Measurements from ENCODE around the gene APCDD1.
"Not testable (repeated sequence)": the region's sequence is repeated elsewhere in the genome, so short reads cannot be mapped to it uniquely, and the experiment has no call there.

The APCDD1 gene

DNA sequence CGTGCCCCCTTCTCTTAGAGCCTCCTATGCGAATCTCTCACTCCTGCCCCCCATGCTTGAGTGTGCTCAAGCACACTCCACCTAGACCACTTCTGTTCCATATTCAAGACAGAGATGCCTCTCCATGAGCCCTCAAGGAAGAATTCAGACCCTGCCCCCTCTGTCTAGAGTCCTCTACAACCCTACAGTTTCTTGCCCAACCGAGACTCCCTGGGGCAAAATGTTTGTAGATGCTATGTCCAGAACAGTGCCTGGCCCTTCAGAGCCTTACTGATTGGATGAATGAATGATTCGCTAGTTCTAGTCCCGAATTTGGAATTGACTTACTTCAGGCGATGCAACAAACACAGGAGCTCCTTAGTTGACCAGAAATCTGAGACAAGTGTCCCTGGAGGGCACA, 8.7 kb downstream of the APCDD1 start:
- no peak for DNase-seq (ENCODE audit: low spot score)

DNA sequence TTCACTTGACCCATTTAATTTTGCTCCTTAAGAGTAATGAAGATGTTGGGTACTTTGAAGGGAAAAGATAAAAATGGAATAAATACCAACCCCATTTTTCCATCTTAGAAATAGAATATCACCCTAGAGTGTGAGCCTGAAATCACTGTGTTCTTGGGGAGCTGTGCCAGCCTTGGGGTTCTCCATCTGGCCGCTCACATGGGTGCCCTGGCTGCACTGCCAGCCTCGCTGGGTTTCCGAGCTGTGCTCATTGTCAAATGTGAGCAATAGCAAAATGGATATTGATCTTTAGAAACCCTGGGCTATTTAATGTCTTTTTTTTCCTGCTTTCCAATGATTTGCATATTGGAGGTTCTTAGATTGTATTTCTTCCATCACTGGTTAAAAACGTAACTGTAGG, 9.3 kb downstream of the APCDD1 start:
- no peak for DNase-seq (ENCODE audit: low spot score)

DNA sequence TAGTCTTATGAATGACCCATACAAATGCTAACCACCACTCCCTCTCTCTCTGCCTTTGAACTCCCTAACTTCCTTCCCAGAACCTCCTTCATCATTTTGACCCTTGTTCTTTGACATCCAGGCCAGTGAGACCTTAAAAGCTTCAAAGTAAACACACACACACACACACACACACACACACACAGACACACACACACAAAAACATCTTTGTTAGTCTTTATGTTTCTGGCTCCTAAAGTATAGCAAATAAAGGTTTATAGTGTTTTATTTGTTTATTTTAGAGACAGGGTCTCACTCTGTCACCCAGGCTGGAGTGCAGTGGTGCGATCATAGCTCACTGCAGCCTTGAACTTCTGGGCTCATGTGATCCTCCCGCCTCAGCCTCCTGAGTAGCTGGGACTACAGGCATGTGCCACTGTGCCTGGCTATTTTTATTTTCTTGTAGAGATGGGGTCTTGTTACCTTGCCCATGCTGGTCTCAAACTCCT, 9.8 kb downstream of the APCDD1 start:
- not testable (repeated sequence) for DNase-seq (ENCODE audit: low spot score)

DNA sequence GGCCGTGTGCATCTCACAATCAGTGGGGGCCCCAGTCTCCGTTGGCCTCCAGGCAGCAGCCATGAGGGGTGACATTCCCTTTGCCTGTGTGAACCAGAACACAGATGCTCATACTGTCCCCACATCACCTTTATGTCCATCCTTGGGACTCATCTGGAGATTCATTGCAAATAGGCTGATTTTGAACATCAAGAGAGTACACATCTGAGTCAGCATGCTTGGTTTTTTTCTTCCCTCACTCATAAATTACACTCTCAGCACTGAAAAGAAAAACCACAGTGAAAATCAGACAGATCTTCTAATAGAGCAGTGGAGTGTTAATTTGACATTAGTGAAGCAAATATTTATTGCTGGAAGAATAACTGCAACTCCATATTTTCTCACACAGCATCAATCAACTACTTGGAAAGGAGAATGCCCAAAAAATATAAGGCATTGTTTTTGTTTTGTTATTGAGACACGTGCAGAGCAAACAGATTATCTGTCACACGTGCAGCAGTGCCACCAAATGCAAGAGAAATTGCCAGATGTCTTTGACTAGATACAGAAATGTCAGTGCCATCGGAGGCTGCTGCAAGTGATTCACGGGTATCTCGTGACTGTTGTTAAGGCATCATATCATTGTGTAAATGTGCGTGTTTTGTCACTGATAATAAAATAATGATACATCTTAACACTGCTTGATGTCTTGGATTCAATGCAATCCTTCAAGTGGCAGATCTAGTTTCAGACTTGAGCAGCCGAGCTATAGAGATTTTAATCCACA, 10.9 kb downstream of the APCDD1 start:
- DNase-seq (ENCODE audit: low spot score): no peak

DNA sequence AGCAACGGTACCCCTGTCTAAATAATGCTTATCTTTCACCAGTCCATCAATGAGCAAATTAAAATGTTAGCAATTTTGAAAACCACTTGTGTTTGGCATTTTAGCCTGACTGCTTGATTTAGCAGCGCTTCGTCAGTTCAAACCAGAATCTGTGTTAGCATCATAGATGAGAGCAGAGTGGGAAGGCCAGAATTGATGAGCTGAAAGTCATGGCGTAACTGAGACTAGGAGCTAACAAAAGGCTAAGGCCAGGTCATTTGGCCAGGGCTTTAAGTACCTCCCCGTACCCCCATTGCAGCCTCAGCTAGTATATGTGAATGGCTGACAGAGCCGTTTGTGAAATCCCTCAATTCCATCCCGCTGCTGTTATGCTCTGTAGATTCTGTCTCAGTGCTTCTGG, 16.0 kb downstream of the APCDD1 start:
- no peak for DNase-seq (ENCODE audit: low spot score)

DNA sequence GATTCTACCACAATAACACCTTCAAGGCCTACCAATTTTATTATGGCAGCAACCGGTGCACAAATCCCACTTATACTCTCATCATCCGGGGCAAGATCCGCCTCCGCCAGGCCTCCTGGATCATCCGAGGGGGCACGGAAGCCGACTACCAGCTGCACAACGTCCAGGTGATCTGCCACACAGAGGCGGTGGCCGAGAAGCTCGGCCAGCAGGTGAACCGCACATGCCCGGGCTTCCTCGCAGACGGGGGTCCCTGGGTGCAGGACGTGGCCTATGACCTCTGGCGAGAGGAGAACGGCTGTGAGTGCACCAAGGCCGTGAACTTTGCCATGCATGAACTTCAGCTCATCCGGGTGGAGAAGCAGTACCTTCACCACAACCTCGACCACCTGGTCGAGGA, 17.1 kb downstream of the APCDD1 start:
- DNase-seq (ENCODE audit: low spot score): no peak

GRCh38 chr18:10473132-10473531, 18.7 kb downstream of the APCDD1 start:
- DNase-seq (ENCODE audit: low spot score): no peak

GRCh38 chr18:10474309-10474708, 19.9 kb downstream of the APCDD1 start:
- no peak for DNase-seq (ENCODE audit: low spot score)

GRCh38 chr18:10475276-10475653, 20.8 kb downstream of the APCDD1 start:
- no peak for DNase-seq (ENCODE audit: low spot score)

DNA sequence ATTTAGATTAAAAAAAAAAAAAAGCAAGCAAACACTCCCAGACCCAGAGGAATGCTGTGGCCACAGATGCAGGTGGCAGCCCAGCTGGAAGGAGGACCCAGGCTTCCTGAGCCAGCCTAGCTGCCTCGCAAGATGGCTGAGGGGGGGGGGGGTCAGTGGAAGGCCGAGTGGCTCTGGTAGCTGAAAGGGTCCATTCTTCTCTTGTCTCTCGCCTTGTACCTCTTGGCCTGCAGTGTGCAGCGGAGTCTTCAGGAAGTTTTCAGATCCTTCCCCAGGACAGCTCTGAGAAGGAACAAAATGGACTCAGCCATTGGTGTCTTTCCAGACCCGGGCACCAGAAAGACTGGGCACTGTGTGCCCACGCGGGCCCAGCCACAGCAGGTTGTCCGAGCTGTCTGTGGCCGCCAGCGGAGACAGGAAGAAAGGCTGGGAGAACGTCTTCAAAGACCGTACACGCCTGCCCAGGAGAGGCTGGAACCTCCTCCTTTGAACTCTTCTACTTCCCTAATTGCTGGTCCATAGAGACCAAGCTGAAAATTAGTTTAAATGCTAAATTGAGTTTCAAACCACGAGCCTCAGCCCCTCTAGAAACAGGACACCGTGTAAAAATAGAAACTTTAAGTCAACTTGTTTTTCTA, 21.3 kb downstream of the APCDD1 start:
- DNase-seq (ENCODE audit: low spot score): no peak

DNA sequence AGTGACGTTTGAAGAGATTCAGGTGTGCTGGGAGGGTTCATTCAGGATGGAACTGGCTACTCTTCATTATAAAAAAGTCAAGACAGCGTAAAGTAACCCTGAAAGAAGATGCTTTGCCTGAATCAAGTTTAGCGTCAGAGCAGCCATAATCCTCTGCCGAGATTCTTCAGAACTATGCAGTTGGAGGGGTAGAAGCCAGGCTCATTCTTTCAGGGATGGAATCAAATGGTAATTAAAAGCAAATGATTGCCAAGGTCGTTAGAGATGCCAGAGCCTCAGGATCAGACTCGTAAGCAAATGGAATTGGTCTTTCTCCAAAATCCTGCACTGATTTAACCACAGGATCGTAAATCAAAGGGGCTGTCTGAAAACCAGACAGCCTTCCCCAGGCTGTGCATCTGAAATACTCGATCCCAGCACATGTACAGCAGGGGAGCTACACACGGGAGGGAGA, 21.9 kb downstream of the APCDD1 start:
- no peak for DNase-seq (ENCODE audit: low spot score)

DNA sequence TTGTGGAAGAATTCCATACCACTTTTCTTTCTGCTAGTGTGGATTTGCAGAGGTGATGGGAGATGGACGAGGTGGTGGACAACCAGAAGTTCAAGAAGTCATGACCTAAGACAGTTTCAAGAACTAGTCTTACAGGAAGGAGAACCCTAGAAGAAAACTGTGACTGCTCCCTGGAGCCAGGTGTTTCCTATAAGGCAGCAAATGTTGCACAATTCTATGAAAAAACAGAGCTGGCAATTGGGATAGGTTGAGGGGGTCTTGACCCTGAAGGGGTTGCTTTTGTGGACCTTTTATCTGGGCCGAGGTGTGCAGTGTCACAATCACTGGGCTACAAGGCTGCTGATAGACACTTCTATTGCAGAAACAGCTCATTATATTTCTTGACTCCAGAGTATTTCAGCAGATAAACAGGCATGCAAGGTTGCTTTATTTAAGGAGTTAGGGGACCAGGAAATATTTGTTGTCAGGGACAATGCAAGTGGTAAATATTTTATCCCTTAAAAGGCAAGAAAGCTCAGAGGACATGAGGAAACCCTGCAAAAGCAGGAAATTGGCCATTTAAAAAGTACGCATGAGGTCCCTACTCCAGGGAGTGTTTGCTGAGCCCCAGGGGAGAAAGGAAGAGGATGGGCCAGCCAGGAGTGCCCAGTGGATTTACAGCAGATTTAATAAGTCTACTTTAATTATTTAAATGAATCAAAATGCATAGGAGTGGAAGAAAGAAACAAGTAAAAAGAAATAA, 22.9 kb downstream of the APCDD1 start:
- no peak for DNase-seq (ENCODE audit: low spot score)

DNA sequence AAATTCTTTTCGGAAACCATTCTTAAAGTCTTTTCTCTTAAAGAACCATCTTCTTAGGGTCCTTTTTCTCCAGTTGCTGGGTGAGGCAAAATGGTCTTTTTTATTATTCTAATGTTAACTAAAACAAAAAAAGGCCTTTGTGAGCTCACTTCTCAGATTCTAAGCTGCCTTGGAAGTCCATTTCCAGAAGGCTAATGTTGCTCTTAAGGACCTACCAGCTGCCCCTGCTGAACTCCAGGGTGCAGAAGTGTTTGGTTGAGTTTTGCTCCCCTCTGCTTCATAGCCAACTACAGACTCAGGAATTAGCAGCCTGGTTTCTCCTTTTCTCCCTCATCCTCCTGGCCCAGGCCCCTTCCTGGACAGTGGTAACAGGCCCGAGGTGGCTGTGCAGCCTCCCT, 23.4 kb downstream of the APCDD1 start:
- no peak for DNase-seq (ENCODE audit: low spot score)

GRCh38 chr18:10481831-10482230, 27.4 kb downstream of the APCDD1 start:
- no peak for DNase-seq (ENCODE audit: low spot score)

DNA sequence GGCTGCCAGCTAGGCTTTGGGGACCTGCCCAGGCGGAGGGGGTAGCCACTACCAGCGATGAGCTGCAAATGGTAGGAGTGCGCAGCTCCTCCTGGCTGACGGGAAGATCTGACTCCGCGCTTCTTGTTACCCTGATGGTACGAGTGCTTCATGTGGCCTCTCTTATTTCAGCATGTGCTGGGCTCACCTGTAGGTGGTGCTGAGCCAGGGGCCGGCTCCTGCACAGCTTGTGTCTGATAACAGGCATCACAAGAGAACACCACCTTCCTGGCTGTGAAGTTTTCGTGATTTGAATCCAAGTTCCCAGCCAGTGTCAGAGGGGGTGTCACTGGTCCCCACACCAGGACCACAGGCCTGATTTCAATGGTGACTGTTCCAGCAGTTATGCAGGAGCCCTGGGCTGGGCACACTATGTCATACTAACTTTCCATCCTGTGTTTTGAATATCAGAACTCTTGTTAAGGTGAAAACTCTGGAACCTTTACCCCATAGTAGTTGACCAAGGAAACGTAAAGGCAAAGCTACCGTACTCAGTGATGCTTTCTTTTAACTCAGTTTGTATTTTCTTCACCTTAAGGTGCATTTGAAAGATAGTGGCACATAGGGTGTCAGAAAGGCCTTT, 28.0 kb downstream of the APCDD1 start:
- DNase-seq (ENCODE audit: low spot score): no peak

DNA sequence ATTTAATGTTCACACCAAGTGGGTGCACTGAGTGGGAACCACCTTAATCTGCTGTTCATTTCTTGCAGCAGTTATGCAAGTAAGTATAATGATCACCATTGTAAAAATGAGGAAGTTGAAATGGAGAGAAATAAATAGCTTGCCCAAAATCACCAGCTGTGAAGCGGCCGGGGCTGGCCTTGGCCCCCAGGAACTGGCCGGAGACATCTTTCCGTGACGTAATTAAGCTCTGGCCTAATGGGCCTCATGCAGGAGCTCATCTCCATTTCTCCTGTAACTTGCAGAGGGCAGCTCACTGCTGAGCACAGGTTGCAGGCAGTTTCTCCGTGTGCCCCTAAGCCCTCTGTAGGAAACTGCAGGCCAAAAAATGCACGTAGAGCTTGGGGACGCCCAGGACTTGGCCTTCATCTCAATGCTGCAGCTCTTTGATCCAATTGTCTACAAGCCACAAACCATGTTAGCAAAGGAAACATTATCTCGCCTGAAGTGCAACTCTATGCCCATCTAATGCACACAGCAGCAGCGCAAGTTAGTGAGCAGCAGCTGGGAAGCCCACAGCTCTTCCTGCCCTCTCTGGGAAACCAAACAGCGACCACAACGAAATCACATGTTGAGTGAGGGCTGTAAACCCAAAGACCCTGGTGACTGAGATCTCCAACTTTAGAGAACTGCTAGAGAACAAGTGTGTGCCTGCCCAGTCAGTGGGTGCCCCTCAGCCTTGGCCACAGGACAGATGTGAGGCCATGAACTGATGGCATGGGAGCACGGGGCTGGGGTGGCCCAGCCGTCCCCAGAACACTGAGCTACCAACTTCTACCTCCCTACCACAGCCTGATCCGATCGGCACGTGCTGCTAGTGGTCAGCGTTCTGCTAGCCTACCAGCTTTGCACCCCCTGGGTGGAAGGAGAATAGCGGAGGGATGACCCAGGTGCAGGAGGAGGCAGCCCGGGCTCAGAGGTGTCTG, 28.8 kb downstream of the APCDD1 start:
- DNase-seq (ENCODE audit: low spot score): no peak

DNA sequence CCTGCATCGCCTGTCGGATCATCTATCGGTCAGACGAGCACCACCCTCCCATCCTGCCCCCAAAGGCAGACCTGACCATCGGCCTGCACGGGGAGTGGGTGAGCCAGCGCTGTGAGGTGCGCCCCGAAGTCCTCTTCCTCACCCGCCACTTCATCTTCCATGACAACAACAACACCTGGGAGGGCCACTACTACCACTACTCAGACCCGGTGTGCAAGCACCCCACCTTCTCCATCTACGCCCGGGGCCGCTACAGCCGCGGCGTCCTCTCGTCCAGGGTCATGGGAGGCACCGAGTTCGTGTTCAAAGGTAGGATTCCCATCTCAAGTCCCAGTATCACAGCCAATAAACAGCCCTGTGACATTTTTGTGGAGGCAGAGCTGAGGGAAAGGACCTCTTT, 31.0 kb downstream of the APCDD1 start:
- no peak for DNase-seq (ENCODE audit: low spot score)

GRCh38 chr18:10486362-10486761, 31.9 kb downstream of the APCDD1 start:
- DNase-seq (ENCODE audit: low spot score): no peak

GRCh38 chr18:10487154-10487553, 32.7 kb downstream of the APCDD1 start:
- DNase-seq (ENCODE audit: low spot score): no peak

GRCh38 chr18:10488017-10488416, 33.6 kb downstream of the APCDD1 start:
- no peak for DNase-seq (ENCODE audit: low spot score)

Measured in CD4-positive, alpha-beta T cell treated with Interleukin-6 at 100 ng/mL for 8 hours (primary cell).